Pons (tissue), 1 donor: Measurements from ENCODE around the gene SHANK2.
"Not testable (repeated sequence)": the region's sequence is repeated elsewhere in the genome, so short reads cannot be mapped to it uniquely, and the experiment has no call there.

Source experiments
- DNase-seq: peaks from one replicate; pipeline ENCODE4 v3.0.0-alpha.2; 2016; ENCODE audit warnings: low spot score

The SHANK2 gene

GRCh38 chr11:71245601-71246391 is 6.6 kb downstream of the SHANK2 start:
- DNase-seq = no peak

GRCh38 chr11:71244116-71244810 is 8.1 kb downstream of the SHANK2 start:
- no peak for DNase-seq

DNA sequence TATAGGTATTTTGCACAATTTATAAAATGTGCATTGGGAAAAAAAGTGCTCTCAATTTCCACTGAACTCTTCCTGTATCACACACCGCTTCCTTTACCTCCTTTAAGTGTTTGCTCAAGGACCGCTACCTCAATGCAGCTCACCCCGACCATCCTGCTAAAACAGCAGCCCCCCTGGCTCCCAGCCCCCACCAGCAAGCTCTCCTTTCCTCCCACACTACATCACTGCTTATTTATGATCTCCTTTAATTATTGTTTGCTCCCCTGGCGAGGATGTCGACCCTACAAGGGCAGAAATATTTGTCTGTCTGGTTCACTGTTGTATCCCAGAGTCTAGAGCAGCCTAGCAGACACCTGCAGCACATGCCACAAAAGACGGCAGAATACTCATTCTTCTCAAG is 10.0 kb downstream of the SHANK2 start:
- DNase-seq = no peak

GRCh38 chr11:71241721-71242259 is 10.6 kb downstream of the SHANK2 start:
- no peak for DNase-seq

DNA sequence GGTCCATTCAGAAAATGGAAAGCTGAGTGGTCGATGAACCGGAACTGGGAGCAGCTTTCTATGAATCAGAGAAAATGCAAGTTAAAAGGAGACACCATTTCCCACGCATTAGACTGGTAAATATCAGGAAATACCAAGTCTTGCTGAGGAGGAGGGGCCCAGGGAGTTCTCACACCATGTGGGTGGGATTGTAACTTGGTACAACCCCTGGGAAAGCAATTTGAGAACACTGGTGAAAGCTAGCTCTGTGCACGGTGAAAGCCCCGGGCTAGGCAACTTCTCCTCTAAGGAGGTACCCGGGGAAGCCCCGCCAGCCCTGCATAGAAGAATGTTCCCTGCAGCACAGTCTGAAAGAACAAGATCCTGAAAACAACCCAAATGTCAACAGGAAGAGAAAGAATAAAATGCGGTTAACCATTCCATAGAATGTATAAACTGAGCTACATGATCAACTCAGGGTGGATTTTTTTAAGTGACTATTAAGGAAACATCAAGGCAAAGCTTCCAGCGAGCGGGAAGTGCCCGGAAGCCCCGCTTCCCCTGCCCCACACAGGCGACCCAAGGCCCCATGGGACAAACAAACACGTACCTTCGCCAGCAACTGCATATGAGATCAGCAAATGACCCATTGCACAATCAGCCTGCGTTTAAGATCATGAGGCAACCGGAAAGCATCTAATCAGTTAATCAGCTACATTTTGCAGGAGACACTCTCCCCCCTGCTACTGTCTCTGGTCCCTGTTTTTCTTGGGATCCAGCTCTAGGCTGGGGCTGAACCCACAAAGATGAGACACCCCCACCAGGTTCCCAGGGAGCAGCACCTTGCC is 11.3 kb downstream of the SHANK2 start:
- DNase-seq = no peak

- DNase-seq = no peak
Observed at GRCh38 chr11:71240061-71240690, 12.2 kb downstream of the SHANK2 start.

DNA sequence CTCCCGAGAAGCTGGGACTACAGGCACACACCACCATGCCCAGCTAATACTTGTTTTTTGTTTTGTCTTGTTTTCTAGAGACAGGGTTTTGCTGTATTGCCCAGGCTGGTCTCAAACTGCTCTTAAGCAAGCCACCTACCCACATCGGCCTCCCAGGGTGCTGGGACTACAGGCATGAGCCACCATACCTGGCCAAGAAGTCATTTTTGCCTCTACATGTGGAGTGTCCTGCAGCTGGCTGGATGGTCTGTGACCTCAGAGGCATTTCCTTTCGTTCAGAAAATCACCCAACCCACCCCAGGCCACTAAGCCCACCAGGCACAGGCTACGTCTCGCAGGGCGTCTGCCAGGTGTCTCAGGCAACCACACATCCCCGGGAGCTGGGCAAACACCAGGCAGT is 12.8 kb downstream of the SHANK2 start:
- DNase-seq = no peak

DNA sequence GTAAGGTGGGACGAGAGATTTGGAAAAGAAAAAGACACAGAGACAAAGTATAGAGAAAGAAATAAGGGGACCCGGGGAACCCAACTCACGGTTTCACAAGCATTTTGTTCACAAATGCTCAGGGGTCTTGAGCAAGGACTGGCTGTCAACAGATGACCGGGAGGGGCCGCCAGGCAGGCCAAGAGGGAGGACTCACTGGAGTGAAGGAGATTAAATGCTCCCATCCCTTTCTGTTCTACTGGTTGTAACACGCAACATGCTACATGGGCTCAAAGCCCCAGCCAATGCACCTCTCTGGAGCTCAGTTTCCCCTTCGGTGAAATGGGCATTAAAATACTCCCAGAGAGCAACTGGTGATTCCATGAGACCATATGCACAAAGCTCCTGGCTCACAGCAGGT is 13.4 kb downstream of the SHANK2 start:
- DNase-seq = no peak

DNA sequence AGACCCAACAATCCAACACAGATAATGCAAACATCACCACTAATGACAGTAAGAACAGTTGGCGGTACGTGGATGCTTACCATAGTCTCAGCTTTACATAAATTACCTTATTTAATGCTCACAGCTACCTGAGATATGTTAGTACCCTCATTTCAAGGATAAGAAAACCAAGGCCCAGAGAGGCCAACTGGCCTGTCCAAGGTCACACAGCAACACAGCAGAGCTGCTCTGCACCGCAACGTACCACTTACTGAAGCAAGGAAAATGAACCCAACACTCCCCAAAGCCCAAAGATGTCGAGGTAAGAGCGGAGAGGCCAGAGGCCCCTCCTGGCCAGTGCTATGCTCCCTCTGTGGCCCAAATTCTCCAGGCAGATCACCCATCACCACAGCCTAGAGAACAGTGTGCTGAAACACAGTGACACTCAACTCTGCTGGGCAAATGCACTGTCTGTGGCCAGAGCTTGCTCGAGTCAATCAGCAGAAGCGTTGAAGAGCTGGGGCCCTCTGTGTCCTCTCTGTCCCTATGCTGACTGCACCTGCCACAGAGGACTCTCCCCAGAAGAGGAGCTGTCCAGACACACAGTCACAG is 14.0 kb downstream of the SHANK2 start:
- DNase-seq = no peak

DNA sequence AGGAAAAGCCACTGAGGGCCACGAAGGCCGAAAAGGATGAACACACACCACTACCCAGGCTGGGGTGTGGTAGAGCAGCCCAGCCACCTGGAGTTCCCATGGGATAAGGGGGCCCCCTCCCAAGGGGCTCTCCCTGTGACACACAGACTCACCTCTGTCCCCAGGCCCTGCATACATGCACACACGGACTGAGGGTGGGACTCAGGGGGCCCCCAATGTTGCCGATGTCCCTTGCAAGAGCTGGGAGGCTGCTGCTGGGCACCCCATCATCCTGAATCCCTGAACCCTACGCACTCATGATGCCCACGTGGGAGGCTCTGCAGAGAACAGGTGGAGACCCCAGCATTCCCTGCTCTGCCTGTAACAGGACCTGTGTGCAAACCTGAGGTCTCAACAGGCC is 14.5 kb downstream of the SHANK2 start:
- DNase-seq = no peak

DNA sequence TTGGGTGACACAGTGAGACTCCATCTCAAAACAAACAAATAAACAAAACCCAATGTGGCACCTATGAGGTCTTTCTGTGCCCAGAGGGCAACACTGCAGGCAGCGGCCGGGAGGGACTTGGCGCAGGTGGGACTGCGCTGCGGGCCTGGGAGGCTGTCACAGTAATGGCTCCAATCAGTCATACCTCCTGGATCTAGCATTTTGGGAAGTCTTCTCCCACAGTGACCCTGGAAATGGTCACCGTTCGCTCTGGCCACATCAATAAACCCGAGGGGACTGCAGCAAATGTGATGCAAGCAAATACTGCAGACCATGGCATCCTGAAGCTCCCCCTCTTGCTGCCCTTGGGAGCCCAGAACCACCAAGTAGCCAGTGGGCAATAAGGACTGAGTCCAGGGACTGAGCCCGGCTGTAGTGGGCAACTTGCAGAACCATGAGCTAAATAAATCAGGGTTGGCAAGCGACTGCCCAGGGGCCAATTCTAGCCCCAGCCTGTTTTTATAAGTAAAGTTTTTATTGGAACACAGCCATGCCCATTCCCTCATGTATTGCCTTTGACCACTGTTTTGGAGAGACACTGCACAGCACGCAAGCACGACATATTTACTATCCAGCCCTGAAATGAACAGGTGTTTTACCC is 15.4 kb downstream of the SHANK2 start:
- no peak for DNase-seq

- DNase-seq = no peak
Observed at GRCh38 chr11:71235719-71236118, 16.7 kb downstream of the SHANK2 start.

DNA sequence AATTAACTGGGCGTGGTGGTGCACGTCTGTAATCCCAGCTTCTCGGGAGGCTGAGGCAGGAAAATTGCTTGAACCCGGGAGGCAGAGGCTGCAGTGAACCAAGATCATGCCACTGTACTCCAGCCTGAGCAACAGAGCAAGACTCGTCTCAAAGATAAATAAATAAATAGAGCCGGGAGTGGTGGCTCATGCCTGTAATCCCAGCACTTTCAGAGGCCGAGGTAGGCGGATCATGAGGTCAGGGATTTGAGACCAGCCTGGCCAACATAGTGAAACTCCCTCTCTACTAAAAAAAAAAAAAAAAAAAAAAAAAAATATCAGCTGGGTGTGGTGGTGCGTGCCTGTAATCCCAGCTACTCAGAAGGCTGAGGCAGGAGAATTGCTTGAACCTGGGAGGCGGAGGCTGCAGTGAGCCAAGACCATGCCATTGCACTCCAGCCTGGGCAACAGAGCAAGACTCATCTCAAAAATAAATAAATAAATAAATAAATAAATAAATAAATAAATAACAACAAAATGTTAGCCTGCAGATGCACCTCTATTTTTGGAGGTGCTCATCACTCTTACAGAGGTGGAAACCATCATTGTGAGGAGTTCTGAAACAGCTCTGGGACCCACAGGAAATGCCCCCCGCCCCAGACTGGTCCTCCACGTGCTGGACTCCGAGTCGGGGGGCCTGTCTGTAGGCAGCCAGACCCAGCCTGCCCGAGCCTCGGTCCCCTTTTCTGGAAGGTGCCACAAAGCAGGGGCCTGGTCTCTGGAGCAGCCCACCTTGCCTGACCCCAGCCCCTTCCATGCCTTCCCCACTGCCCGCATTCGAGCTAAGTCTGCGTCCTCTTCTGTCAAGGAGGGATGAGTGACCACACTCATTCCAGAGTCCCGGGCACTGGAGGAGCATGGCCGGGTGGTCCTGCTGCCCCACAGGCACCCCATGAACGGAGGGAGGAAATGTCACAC is 18.2 kb downstream of the SHANK2 start:
- DNase-seq = not testable (repeated sequence)

DNA sequence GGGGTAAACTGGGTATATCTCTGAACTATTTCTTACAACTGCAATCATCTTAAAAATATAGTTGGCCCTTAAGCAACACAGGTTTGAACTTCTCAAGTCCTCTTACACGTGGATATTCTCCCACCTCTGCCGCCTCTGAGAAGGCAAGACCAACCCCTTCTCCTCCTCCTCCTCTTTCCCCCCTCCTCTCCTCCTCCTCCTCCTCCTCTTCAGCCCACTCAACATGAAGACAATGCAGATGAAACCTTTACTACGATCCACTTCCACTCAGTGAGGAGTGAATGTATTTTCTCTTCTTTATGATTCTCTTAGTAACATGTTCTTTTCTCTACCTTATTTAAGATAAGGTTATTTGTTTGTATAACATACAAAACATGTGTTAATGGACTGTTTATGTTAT is 20.0 kb downstream of the SHANK2 start:
- DNase-seq = no peak

DNA sequence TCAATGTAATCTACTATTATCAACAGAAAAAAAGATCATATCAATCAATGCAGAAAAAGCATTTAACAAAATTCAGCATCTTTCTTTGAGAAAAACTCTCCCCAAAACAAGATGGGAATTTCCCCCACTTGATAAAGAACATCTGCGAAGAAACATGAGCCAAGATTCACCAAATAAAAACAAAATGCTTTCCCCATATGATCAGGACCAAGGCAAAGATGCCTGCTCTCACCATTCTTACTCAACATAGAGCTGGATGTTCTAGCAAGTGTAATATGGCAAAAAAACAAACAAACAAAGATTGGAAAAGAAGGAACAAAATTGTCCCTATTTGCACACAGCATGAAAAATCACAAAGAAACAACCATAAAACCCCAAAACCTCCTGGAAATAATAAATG is 23.4 kb downstream of the SHANK2 start:
- DNase-seq = no peak

DNA sequence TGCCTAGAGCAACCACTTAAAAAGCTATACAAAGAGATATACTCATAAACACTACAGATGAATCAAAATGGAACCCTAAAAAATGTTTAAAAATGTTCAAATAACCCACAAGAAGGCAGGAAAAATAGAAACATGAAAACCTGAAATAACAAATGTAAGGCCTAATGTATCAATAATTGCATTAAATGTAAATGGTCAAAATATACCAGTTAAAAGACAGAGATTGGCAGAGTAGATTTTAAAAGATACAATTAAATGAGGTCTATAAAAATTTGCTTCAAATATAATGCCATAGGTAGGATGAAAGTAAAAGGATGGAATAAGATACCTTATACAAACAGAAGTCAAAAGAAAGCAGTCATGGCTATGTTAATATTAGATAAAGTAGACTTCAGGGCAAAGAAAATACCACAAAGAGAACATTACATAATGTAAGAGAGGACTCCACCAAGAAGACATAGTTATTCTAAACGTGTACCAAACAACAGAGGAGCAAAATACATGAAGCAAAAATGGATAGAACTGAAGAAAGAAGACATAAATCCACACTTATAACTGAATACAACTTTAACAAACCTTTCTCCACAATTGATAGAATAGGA is 25.2 kb downstream of the SHANK2 start:
- DNase-seq = no peak

DNA sequence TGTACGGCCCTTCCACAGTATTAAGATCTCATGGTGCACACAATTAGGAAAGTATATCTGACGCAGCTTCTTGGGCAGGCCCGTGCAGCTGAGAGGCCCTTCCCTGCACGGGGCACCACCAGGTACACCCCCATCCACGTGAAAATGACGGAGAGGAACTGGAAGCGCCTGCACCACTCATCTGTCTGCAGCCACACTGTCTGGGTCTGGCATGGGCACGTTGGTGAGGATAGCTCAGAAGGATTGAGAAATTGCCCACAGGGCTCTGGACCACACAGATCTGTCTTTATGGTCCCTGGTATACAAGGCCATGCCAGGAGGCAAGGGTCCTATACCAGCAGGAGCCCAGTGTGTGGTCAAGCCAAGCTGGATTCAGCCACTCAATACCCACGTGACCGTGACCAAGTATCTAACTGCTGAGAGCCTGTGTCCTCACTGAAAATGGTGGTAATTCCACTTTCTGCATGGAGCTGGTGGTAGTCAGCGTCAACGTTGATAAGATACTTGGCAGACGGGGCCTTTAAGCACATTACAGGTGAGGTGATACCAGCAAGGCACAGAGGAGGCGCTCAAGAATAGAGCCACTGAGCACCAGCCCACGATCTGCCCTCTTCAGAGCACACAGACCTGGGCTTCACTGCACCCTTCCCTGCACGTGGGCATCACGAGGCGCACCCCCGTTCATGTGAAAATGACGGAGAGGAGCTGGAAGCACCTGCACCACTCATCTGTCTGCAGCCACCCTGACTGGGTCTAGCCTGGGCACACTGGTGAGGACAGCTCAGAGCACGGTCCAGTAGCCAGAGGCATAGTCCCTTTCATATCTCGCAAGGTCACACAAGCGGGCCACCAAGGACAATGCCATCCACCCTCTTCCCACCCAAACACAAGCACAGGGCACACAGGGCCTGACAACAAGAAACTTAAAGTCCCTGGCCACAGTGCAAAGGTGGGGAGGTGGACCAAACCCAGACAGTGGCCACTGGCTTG is 28.4 kb downstream of the SHANK2 start:
- DNase-seq = no peak

GRCh38 chr11:71223081-71223405 is 29.3 kb downstream of the SHANK2 start:
- no peak for DNase-seq
